Uterus (tissue), 4 donors: ENCODE data around the gene COL6A3. TPM values are rescaled to one million over a fixed set of nuclear protein-coding genes. Genes with fewer than 3 reads are reported as not detected.
A peak's percentile ranks its signal among the peaks of the same experiment; 100 is the strongest.

Experiments used
- DNase-seq, 2 donors: peaks; one replicate each; pipeline ENCODE4 v3.0.0-alpha.2; 2019 to 2020
- H3K27ac ChIP-seq, 2 donors: fragments of 200-600 bp; sonication (generic); 1 replicate in 1 of 2; 2 replicates in 1 of 2; pipeline ENCODE4 v1.5.1; 2016 to 2018
- H3K27me3 ChIP-seq, 2 donors: fragments of 200-600 bp; sonication (generic); one replicate each; pipeline ENCODE4 v1.5.1; 2018 to 2019; ENCODE audit warnings: control low read depth in 1 of 2
- H3K36me3 ChIP-seq, 2 donors: fragments of 200-600 bp; sonication (generic); one replicate each; pipeline ENCODE4 v1.5.1; 2019; ENCODE audit warnings: control low read depth in 1 of 2
- H3K4me1 ChIP-seq, 2 donors: fragments of 200-600 bp; sonication (generic); one replicate each; pipeline ENCODE4 v1.5.1; 2018 to 2019; ENCODE audit warnings: control low read depth in 1 of 2
- H3K4me3 ChIP-seq, 2 donors: fragments of 200-600 bp; sonication (generic); 1 replicate in 1 of 2; 2 replicates in 1 of 2; pipeline ENCODE4 v1.5.1; 2018 to 2019; ENCODE audit warnings: mild to moderate bottlenecking in 1 of 2
- H3K9me3 ChIP-seq, 2 donors: fragments of 200-600 bp; sonication (generic); one replicate each; pipeline ENCODE4 v1.5.1; 2019; ENCODE audit warnings: control low read depth in 1 of 2
- CTCF ChIP-seq, 4 experiments: fragments of 200-600 bp in 2 of 4; fragments of 450-650 bp in 2 of 4; sonication (generic) in 2 of 4; IDR thresholded peaks; one replicate each; pipeline ENCODE4 v1.5.1; 2016 to 2019; ENCODE audit warnings: antibody characterized with exemption in 4 of 4, mild to moderate bottlenecking in 2 of 4, moderate library complexity in 1 of 4
- POLR2A ChIP-seq, 2 donors: fragments of 450-650 bp; IDR thresholded peaks; one replicate each; pipeline ENCODE4 v1.6.1; 2016; ENCODE audit warnings: antibody characterized with exemption in 2 of 2, mild to moderate bottlenecking in 1 of 2, moderate library complexity in 1 of 2
- intact Hi-C: fragments of 100-400 bp; cut with DNase I; formaldehyde crosslinking; loops from one replicate; pipeline ENCODE4 v1.15.1; 2023; ENCODE audit warnings: low total_unique reads
- total RNA-seq, 4 donors: library from RNA; depleted of rRNA in 3 of 4; stranded (reverse); fragments of >200 nt in 3 of 4; gene quantifications; one replicate each; pipeline versions ENCODE4 v1.1.0 to v1.2.4, GENCODE V29; 2014 to 2023
- donor health status: DM: yes; HTN: yes; CAD: no.

The COL6A3 gene
- total RNA-seq, 4 donors from 2014 or later, result 164 to 1,719 (median 447) TPM

- no peak for DNase-seq
- H3K4me3 ChIP-seq, result no peak overlapping the region
- TF ChIP-seq CTCF (IDR thresholded peaks at IDR 0.05) (no peak), POLR2A (IDR thresholded peaks at IDR 0.05) (no peak)
- H3K9me3 ChIP-seq, result no peaks in the 10 kb centered on the region
- H3K4me1 ChIP-seq, result peaks cover 0 to 5% of the 10 kb centered on the region in 2 donors
- H3K27me3 ChIP-seq, result no peaks in the 10 kb centered on the region
- peak overlapping the region; percentile 69 to 83 for H3K27ac ChIP-seq
- no peaks in the 10 kb centered on the region for H3K36me3 ChIP-seq
- intact Hi-C loops, result no loop called here
Measured at GRCh38 chr2:237353215-237353614, 60.7 kb downstream of the COL6A3 start.

GRCh38 chr2:237352279-237352845 lies 61.6 kb downstream of the COL6A3 start:
- TF ChIP-seq CTCF (IDR thresholded peaks at IDR 0.05) (no peak), POLR2A (IDR thresholded peaks at IDR 0.05) (no peak)
- Histone ChIP-seq H3K36me3 (no peaks in the 10 kb centered on the region), H3K4me1 (peaks cover 0 to 5% of the 10 kb centered on the region in 2 donors), H3K9me3 (no peaks in the 10 kb centered on the region), H3K27ac (peak overlapping the region; percentile 69 to 83), H3K4me3 (no peak overlapping the region), H3K27me3 (no peaks in the 10 kb centered on the region)
- no peak for DNase-seq
- intact Hi-C loops, result no loop called here

GRCh38 chr2:237351796-237352195 lies 62.2 kb downstream of the COL6A3 start:
- no peaks in the 10 kb centered on the region for H3K9me3 ChIP-seq
- no peaks in the 10 kb centered on the region for H3K27me3 ChIP-seq
- peaks cover 0 to 5% of the 10 kb centered on the region in 2 donors for H3K4me1 ChIP-seq
- TF ChIP-seq POLR2A (IDR thresholded peaks at IDR 0.05) (no peak), CTCF (IDR thresholded peaks at IDR 0.05) (no peak)
- DNase-seq, result no peak
- no peaks in the 10 kb centered on the region for H3K36me3 ChIP-seq
- H3K4me3 ChIP-seq, result no peak overlapping the region
- intact Hi-C loops, result no loop called here
- peak overlapping the region; percentile 69 to 83 for H3K27ac ChIP-seq

DNA sequence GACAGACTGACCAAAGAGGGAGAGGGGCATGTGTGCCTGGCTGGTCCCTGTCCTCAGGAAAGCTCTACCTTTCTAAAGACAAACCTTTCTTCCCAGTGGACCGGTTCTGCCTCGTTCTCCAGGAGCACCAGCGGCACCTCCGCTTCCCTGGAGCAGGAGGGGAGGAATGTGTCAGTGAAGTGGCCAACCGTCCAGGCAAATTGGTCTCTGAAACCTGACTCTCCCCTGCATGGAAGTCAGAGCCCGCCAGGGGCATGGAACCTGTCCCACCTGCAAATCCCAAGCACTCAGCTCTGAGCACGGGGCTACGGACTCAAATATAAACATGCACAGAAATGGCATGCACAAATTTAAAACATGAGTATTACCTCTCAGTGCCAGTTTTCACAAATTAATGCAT lies 62.9 kb downstream of the COL6A3 start:
- Histone ChIP-seq H3K4me1 (peaks cover 0 to 5% of the 10 kb centered on the region in 2 donors), H3K4me3 (no peak overlapping the region), H3K9me3 (no peaks in the 10 kb centered on the region), H3K27me3 (no peaks in the 10 kb centered on the region), H3K36me3 (no peaks in the 10 kb centered on the region), H3K27ac (peak overlapping the region; percentile 69 to 83)
- intact Hi-C loops, result no loop called here
- TF ChIP-seq POLR2A (IDR thresholded peaks at IDR 0.05), result no peak
- TF ChIP-seq CTCF (IDR thresholded peaks at IDR 0.05), result no peak
- no peak for DNase-seq

DNA sequence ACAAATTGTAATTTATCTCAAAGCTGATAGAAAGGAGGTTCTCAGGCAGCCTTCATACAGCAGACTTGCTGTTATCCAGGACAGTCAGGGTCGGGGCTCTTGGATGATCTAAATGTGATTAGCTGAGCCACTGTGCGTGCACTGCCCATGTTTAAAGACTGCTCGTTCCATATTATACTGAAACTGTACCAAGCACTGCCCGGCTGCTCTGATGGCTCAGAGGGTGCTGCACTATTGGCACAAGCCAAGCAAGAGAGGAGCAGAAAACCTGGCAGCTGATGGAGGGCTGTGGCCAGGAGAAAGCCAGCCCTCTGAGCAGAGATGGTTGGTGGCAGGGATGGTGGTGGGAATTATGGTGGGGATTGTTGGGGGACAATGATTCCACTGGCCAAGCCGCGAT lies 63.4 kb downstream of the COL6A3 start:
- Histone ChIP-seq H3K4me1 (peaks cover 0 to 5% of the 10 kb centered on the region in 2 donors), H3K27ac (peak overlapping the region; percentile 69 to 83), H3K9me3 (no peaks in the 10 kb centered on the region), H3K4me3 (no peak overlapping the region), H3K36me3 (no peaks in the 10 kb centered on the region), H3K27me3 (no peaks in the 10 kb centered on the region)
- TF ChIP-seq POLR2A (IDR thresholded peaks at IDR 0.05) (no peak), CTCF (IDR thresholded peaks at IDR 0.05) (no peak)
- no peak for DNase-seq
- intact Hi-C loops, result no loop called here
